HG02642 (cell line): ENCODE results near the gene AIP.

Experiments used
- ATAC-seq: cut with Tn5 transposase; IDR thresholded peaks from one replicate; pipeline ENCODE4 v1.9.1; 2021; ENCODE audit warnings: mild to moderate bottlenecking; ENCODE audit not compliant: unreplicated experiment, poor library complexity

Gene AIP

GRCh38 chr11:67522844-67523555, 40.2 kb downstream of the AIP start, which contains the start of gene CABP2:
TSS of gene CABP2 (minus strand) at chr11:67523446. CDS start at chr11:67523326, 120 bp downstream.
- ATAC-seq, result no peak

- no peak for ATAC-seq
These were observed 41.0 kb downstream of the AIP start for GRCh38 chr11:67523556-67524479.

GRCh38 chr11:67524480-67524808, 41.6 kb downstream of the AIP start:
- no peak for ATAC-seq

GRCh38 chr11:67525275-67525976, 42.6 kb downstream of the AIP start:
- ATAC-seq, result no peak

GRCh38 chr11:67528376-67528775, 45.5 kb downstream of the AIP start:
- no peak for ATAC-seq

- ATAC-seq, result no peak
These were observed 47.4 kb downstream of the AIP start for GRCh38 chr11:67530282-67530592.

GRCh38 chr11:67532889-67533288, 50.1 kb downstream of the AIP start:
- no peak for ATAC-seq

GRCh38 chr11:67534070-67534679, 51.3 kb downstream of the AIP start:
- no peak for ATAC-seq

- no peak for ATAC-seq
These were observed 52.7 kb downstream of the AIP start for GRCh38 chr11:67535561-67535960.

GRCh38 chr11:67538306-67538705, 55.5 kb downstream of the AIP start:
- ATAC-seq, result no peak

GRCh38 chr11:67538823-67539505, 56.1 kb downstream of the AIP start:
- no peak for ATAC-seq

- ATAC-seq, result no peak
These were observed 56.7 kb downstream of the AIP start for GRCh38 chr11:67539550-67539949.
